ENCODE data around the gene UBTF.

The UBTF gene

GRCh38 chr17:44191941-44192496 is 27.5 kb downstream of the UBTF start:
- Histone ChIP-seq H3K23ac (ENCODE audit: low read length) (no peak overlapping the region), H3K79me2 (ENCODE audit: control insufficient read depth, insufficient read depth, low read length, poor library complexity) (peaks cover 7% of the 10 kb centered on the region), H4K91ac (ENCODE audit: low read depth, low read length) (peak overlapping the region; percentile 54), H4K12ac (ENCODE audit: low read depth, low read length) (peak overlapping the region; percentile 50), H3K27me3 (ENCODE audit: insufficient read depth, low read length) (no peaks in the 10 kb centered on the region), H3K18ac (ENCODE audit: low read length) (peak overlapping the region; percentile 22), H3K27ac (ENCODE audit: low read depth, low read length) (peak overlapping the region; percentile 79), H2BK12ac (ENCODE audit: low read length) (no peak overlapping the region), H2AFZ (ENCODE audit: insufficient read depth, low read length, poor library complexity) (no peak overlapping the region), H3K9ac (ENCODE audit: low read length) (no peak overlapping the region), H3K4me1 (ENCODE audit: control insufficient read depth in 1 of 2, insufficient read depth in 2 of 2, low read length in 2 of 2) (peaks cover 24 to 36% of the 10 kb centered on the region in 2 experiments), H3K79me1 (ENCODE audit: low read length) (peaks cover 17% of the 10 kb centered on the region), H3K4me3 (ENCODE audit: low read depth, low read length) (peak overlapping the region; percentile 23), H3K4me2 (ENCODE audit: low read length) (peak overlapping the region; percentile 17), H3K36me3 (ENCODE audit: control insufficient read depth in 1 of 2, insufficient read depth in 2 of 2, low read length in 2 of 2) (peaks cover 50 to 62% of the 10 kb centered on the region in 2 experiments), H4K8ac (ENCODE audit: low read depth, low read length) (peak overlapping the region; percentile 72), H2AK5ac (ENCODE audit: low read length) (peak overlapping the region; percentile 14), H3K4ac (ENCODE audit: low read depth, low read length) (peak overlapping the region; percentile 43), H2BK120ac (ENCODE audit: insufficient read depth, low read length, poor library complexity) (peak overlapping the region; percentile 12), H2BK5ac (ENCODE audit: low read depth, low read length, poor library complexity) (peak overlapping the region; percentile 20), H3K9me3 (ENCODE audit: insufficient read depth, low read depth, low read length) (no peaks in the 10 kb centered on the region), H3K14ac (ENCODE audit: low read length) (peak overlapping the region; percentile 40)
- peak in 1 of 2 donors; percentile 19 for DNase-seq
- no CpG with 5 or more reads among the region's 7 CpGs for WGBS (ENCODE audit: extremely low coverage, insufficient coverage, insufficient read length)

- H2BK120ac ChIP-seq (ENCODE audit: insufficient read depth, low read length, poor library complexity) = no peak overlapping the region
- H3K79me1 ChIP-seq (ENCODE audit: low read length) = peaks cover 20% of the 10 kb centered on the region
- WGBS (ENCODE audit: extremely low coverage, insufficient coverage, insufficient read length) = no CpG with 5 or more reads among the region's 5 CpGs
- no peak overlapping the region for H4K8ac ChIP-seq (ENCODE audit: low read depth, low read length)
- no peak for DNase-seq
- H4K12ac ChIP-seq (ENCODE audit: low read depth, low read length) = no peak overlapping the region
- H3K4me3 ChIP-seq (ENCODE audit: low read depth, low read length) = no peak overlapping the region
- H3K4me2 ChIP-seq (ENCODE audit: low read length) = no peak overlapping the region
- H2BK5ac ChIP-seq (ENCODE audit: low read depth, low read length, poor library complexity) = no peak overlapping the region
- H3K27me3 ChIP-seq (ENCODE audit: insufficient read depth, low read length) = no peaks in the 10 kb centered on the region
- H3K36me3 ChIP-seq (ENCODE audit: control insufficient read depth in 1 of 2, insufficient read depth in 2 of 2, low read length in 2 of 2) = peaks cover 47 to 58% of the 10 kb centered on the region in 2 experiments
- no peak overlapping the region for H3K4ac ChIP-seq (ENCODE audit: low read depth, low read length)
- H3K23ac ChIP-seq (ENCODE audit: low read length) = no peak overlapping the region
- H3K18ac ChIP-seq (ENCODE audit: low read length) = no peak overlapping the region
- no peak overlapping the region for H4K91ac ChIP-seq (ENCODE audit: low read depth, low read length)
- no peak overlapping the region for H3K14ac ChIP-seq (ENCODE audit: low read length)
- peak overlapping the region; percentile 39 for H2AK5ac ChIP-seq (ENCODE audit: low read length)
- no peak overlapping the region for H3K9ac ChIP-seq (ENCODE audit: low read length)
- peak overlapping the region; percentile 79 for H3K27ac ChIP-seq (ENCODE audit: low read depth, low read length)
- H3K9me3 ChIP-seq (ENCODE audit: insufficient read depth, low read depth, low read length) = no peaks in the 10 kb centered on the region
- H2AFZ ChIP-seq (ENCODE audit: insufficient read depth, low read length, poor library complexity) = no peak overlapping the region
- no peak overlapping the region for H2BK12ac ChIP-seq (ENCODE audit: low read length)
- H3K4me1 ChIP-seq (ENCODE audit: control insufficient read depth in 1 of 2, insufficient read depth in 2 of 2, low read length in 2 of 2) = peaks cover 21 to 34% of the 10 kb centered on the region in 2 experiments
- H3K79me2 ChIP-seq (ENCODE audit: control insufficient read depth, insufficient read depth, low read length, poor library complexity) = peaks cover 7% of the 10 kb centered on the region
These were observed 28.1 kb downstream of the UBTF start for GRCh38 chr17:44191369-44191768.

- Histone ChIP-seq H3K27me3 (ENCODE audit: insufficient read depth, low read length) (no peaks in the 10 kb centered on the region), H2BK5ac (ENCODE audit: low read depth, low read length, poor library complexity) (no peak overlapping the region), H2BK120ac (ENCODE audit: insufficient read depth, low read length, poor library complexity) (no peak overlapping the region), H3K4me1 (ENCODE audit: control insufficient read depth in 1 of 2, insufficient read depth in 2 of 2, low read length in 2 of 2) (peaks cover 21 to 35% of the 10 kb centered on the region in 2 experiments), H3K18ac (ENCODE audit: low read length) (no peak overlapping the region), H3K4me3 (ENCODE audit: low read depth, low read length) (no peak overlapping the region), H3K27ac (ENCODE audit: low read depth, low read length) (no peak overlapping the region), H3K9ac (ENCODE audit: low read length) (no peak overlapping the region), H3K4ac (ENCODE audit: low read depth, low read length) (no peak overlapping the region), H3K4me2 (ENCODE audit: low read length) (no peak overlapping the region), H2AK5ac (ENCODE audit: low read length) (no peak overlapping the region), H3K9me3 (ENCODE audit: insufficient read depth, low read depth, low read length) (no peaks in the 10 kb centered on the region), H2BK12ac (ENCODE audit: low read length) (no peak overlapping the region), H3K14ac (ENCODE audit: low read length) (no peak overlapping the region), H3K79me2 (ENCODE audit: control insufficient read depth, insufficient read depth, low read length, poor library complexity) (peaks cover 10% of the 10 kb centered on the region), H3K79me1 (ENCODE audit: low read length) (peaks cover 23% of the 10 kb centered on the region), H4K12ac (ENCODE audit: low read depth, low read length) (no peak overlapping the region), H3K23ac (ENCODE audit: low read length) (no peak overlapping the region), H3K36me3 (ENCODE audit: control insufficient read depth in 1 of 2, insufficient read depth in 2 of 2, low read length in 2 of 2) (peaks cover 45 to 51% of the 10 kb centered on the region in 2 experiments), H4K8ac (ENCODE audit: low read depth, low read length) (no peak overlapping the region), H2AFZ (ENCODE audit: insufficient read depth, low read length, poor library complexity) (no peak overlapping the region), H4K91ac (ENCODE audit: low read depth, low read length) (no peak overlapping the region)
- no CpG with 5 or more reads among the region's 10 CpGs for WGBS (ENCODE audit: extremely low coverage, insufficient coverage, insufficient read length)
- no peak for DNase-seq
These were observed 29.0 kb downstream of the UBTF start for GRCh38 chr17:44190481-44190880.

- H3K36me3 ChIP-seq (ENCODE audit: control insufficient read depth in 1 of 2, insufficient read depth in 2 of 2, low read length in 2 of 2) = peaks cover 31 to 34% of the 10 kb centered on the region in 2 experiments
- no peak overlapping the region for H2BK12ac ChIP-seq (ENCODE audit: low read length)
- no peak overlapping the region for H2BK120ac ChIP-seq (ENCODE audit: insufficient read depth, low read length, poor library complexity)
- H2BK5ac ChIP-seq (ENCODE audit: low read depth, low read length, poor library complexity) = no peak overlapping the region
- H3K27me3 ChIP-seq (ENCODE audit: insufficient read depth, low read length) = no peaks in the 10 kb centered on the region
- no peak overlapping the region for H3K9ac ChIP-seq (ENCODE audit: low read length)
- no peak overlapping the region for H3K27ac ChIP-seq (ENCODE audit: low read depth, low read length)
- no peaks in the 10 kb centered on the region for H3K9me3 ChIP-seq (ENCODE audit: insufficient read depth, low read depth, low read length)
- H3K4me1 ChIP-seq (ENCODE audit: control insufficient read depth in 1 of 2, insufficient read depth in 2 of 2, low read length in 2 of 2) = peaks cover 16 to 28% of the 10 kb centered on the region in 2 experiments
- no peak overlapping the region for H3K18ac ChIP-seq (ENCODE audit: low read length)
- H3K4me2 ChIP-seq (ENCODE audit: low read length) = no peak overlapping the region
- no peak overlapping the region for H3K4ac ChIP-seq (ENCODE audit: low read depth, low read length)
- H4K8ac ChIP-seq (ENCODE audit: low read depth, low read length) = no peak overlapping the region
- no peak overlapping the region for H2AK5ac ChIP-seq (ENCODE audit: low read length)
- H3K14ac ChIP-seq (ENCODE audit: low read length) = no peak overlapping the region
- H3K79me2 ChIP-seq (ENCODE audit: control insufficient read depth, insufficient read depth, low read length, poor library complexity) = peaks cover 14% of the 10 kb centered on the region
- no peak overlapping the region for H4K12ac ChIP-seq (ENCODE audit: low read depth, low read length)
- H3K79me1 ChIP-seq (ENCODE audit: low read length) = peaks cover 23% of the 10 kb centered on the region
- H4K91ac ChIP-seq (ENCODE audit: low read depth, low read length) = no peak overlapping the region
- H3K4me3 ChIP-seq (ENCODE audit: low read depth, low read length) = peak overlapping the region; percentile 46
- DNase-seq = no peak
- no peak overlapping the region for H2AFZ ChIP-seq (ENCODE audit: insufficient read depth, low read length, poor library complexity)
- no peak overlapping the region for H3K23ac ChIP-seq (ENCODE audit: low read length)
- no CpG with 5 or more reads among the region's 12 CpGs for WGBS (ENCODE audit: extremely low coverage, insufficient coverage, insufficient read length)
These were observed 30.7 kb downstream of the UBTF start for GRCh38 chr17:44188576-44189403.

Measured in trophoblast cell (in vitro differentiated cells and primary cell).